GM19468 (cell line): ENCODE measurements around the gene TEX36.
"Not testable (repeated sequence)": the region's sequence is repeated elsewhere in the genome, so short reads cannot be mapped to it uniquely, and the experiment has no call there.

Experiments
- ATAC-seq: cut with Tn5 transposase; IDR thresholded peaks from one replicate; pipeline ENCODE4 v1.9.1; 2021; ENCODE audit warnings: mild to moderate bottlenecking, moderate library complexity, moderate number of reproducible peaks; ENCODE audit not compliant: unreplicated experiment; ENCODE audit errors: extremely low read depth

TEX36 gene

GRCh38 chr10:125637496-125637895 is 45.5 kb downstream of the TEX36 start:
- ATAC-seq: no peak

- no peak for ATAC-seq
These were observed 48.4 kb downstream of the TEX36 start for GRCh38 chr10:125634606-125635005.

DNA sequence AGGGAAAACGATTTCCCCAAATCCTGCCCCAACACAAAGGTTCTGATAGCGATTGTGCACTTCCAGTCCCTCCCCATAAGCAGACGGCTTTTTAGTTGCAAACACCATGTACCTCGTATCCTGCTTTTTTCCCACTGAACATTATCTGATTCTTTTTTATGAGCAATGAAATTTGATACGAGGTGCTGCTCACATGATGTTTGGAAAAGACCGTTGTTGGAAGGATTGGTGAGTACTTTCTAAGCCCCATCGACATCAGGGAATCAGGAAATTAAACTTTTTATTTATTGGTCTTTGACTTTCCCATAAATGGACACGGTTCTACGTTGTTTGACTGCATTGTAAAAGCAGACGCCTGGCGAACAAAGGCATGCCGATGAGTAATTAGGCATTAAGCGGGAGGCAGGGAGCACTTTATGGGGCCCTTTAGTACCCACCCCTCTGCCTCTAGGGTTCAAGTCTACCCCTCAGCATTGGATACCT is 49.4 kb downstream of the TEX36 start:
- ATAC-seq: no peak

GRCh38 chr10:125631806-125632205 is 51.2 kb downstream of the TEX36 start:
- ATAC-seq: no peak

GRCh38 chr10:125629758-125630376 is 53.1 kb downstream of the TEX36 start:
- ATAC-seq: no peak

- ATAC-seq: no peak
These were observed 54.6 kb downstream of the TEX36 start for GRCh38 chr10:125628104-125629049.

DNA sequence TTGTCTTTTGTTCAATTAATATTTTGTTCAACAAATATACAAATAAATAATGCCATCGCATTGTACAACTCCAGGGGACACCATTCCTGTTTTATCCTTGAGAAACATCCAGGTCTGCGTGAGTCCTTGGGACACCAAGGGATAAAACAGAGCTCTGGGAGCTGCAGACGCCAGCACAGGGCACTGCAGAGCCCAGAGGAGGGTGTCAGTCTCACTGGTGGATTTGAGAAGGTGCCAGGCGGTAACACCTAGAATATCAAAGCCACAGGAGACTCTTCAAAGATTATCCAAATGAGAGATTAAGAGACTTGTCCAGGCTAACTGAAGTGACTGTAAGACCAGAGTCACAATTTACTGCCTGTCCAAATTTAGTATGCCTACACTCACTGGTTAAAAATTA is 55.3 kb downstream of the TEX36 start:
- ATAC-seq: no peak

DNA sequence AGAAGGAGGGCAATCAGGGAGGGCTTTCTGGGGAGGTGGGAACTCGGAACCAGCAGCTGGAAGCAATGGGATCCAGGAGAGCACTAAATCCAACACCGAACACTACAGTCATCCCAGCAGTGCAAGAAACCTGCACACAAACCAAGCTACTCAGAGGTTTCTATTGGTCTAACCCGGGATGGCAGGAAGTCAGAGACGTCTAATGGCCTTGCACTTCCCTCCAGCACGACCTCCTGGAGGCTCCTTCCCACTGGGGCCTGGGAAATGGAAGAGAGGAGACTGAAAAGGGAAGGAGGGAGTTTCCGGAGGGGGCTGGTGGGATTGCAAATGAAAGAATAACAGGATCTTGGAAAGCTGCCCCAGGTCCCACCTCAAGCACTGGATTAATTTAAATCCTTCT is 56.3 kb downstream of the TEX36 start:
- ATAC-seq: no peak

GRCh38 chr10:125625586-125625985 is 57.4 kb downstream of the TEX36 start:
- no peak for ATAC-seq

DNA sequence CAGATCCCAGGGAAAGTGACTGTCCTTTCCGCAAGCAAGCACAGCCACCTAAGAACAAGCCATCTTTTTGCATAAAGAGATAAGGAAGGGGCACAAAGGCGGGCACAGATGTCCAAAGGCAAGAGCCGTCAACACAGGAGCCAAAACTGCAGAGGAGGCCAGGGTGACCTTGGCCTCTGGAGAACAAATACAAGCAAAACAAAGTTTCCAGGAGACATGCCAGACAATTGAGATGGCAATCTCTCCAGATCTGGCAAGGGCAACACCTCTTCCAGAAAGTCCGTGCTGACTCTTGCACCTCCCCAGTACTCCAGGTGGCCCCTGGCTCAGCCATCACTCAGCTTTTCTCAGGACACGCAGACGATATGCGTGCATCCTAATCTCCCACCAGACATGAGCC is 58.2 kb downstream of the TEX36 start:
- ATAC-seq: no peak

DNA sequence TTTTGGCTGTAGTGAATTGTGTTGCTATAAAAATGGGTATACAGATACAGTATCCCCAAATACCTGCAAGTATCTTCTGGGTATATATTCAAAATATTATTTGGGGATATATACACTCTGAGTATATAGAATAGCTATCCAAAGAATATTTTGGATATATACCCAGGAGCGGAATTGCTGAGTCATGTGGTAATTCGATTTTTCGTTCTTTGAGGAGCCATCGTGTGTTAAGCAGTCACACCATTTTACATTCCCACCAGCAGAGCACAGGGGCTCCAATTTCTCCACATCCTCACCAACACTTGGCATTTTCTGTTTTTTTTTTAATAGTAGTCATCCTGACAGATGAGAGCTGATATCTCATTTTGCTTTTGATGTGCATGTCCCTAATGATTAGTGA is 61.9 kb downstream of the TEX36 start:
- no peak for ATAC-seq

DNA sequence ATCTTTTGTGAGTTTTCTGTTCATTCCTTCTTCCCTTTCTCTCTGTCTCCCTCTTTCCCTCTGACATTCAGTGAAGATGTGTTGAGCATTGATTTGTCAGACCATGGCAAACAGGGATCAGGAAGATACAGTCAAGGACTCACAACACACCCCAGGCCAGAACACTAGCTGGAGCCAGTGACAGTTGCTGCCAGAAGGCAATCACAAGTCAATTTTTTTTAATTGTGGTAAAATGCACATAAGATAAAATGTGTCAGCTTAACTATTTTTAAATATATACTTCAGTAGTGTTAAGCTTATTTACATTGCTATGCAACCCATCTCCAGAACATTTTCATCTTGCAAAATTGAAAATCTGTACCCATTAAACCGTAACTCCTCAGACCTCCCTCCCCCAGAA is 62.6 kb downstream of the TEX36 start:
- no peak for ATAC-seq

- not testable (repeated sequence) for ATAC-seq
These were observed 69.9 kb downstream of the TEX36 start for GRCh38 chr10:125613062-125613461.

DNA sequence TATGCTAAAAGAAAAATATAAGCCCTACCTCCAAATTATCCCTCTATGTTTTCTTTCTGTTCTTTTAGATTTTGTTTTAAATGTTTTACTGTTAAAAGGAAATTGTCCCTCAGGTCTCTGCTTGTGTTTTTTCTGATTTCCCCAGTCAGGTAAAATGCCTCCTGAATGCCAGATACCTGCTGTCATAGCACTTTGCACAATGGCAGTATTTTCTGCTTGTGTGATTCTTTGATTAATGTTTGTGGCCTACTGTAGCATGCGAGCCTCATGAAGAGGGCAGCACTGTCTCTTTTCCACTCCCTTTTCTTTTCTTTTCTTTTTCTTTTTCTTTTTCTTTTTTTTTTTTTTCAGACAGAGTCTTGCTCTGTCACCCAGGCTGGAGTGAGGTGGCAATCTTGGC is 71.2 kb downstream of the TEX36 start:
- no peak for ATAC-seq

- ATAC-seq: no peak
These were observed 71.7 kb downstream of the TEX36 start for GRCh38 chr10:125611216-125611615.

DNA sequence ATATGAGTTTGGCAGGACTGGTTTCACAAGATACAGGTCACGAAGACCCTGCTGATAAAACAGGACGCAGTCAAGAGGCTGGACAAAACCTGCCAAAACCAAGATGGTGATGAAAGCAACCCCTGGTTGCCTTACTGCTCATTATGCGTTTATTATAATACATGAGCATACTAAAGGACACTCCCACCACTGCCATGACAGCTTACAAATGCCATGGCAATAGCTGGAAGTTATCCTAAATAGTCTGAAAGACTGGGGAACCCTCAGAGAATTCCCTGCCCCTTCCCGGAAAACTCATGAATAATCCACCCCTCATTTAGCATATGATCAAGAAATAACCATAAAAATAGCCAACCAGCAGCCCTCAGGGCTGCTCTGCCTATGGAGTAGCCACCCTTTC is 73.1 kb downstream of the TEX36 start:
- no peak for ATAC-seq

GRCh38 chr10:125608474-125608873 is 74.5 kb downstream of the TEX36 start:
- no peak for ATAC-seq

- no peak for ATAC-seq
These were observed 75.2 kb downstream of the TEX36 start for GRCh38 chr10:125607689-125608290.

GRCh38 chr10:125606414-125607010 is 76.5 kb downstream of the TEX36 start:
- no peak for ATAC-seq
